HG03025 (cell line): ENCODE measurements around the gene CLCN2.

ENCODE experiments used
- ATAC-seq: cut with Tn5 transposase; IDR thresholded peaks from one replicate; pipeline ENCODE4 v1.9.1; 2021; ENCODE audit warnings: mild to moderate bottlenecking, moderate library complexity; ENCODE audit not compliant: unreplicated experiment, low FRiP score

The CLCN2 gene

GRCh38 chr3:184300378-184300720, 61.1 kb downstream of the CLCN2 start:
- ATAC-seq, result no peak

- no peak for ATAC-seq
Measured at GRCh38 chr3:184299488-184300377, 61.7 kb downstream of the CLCN2 start.

DNA sequence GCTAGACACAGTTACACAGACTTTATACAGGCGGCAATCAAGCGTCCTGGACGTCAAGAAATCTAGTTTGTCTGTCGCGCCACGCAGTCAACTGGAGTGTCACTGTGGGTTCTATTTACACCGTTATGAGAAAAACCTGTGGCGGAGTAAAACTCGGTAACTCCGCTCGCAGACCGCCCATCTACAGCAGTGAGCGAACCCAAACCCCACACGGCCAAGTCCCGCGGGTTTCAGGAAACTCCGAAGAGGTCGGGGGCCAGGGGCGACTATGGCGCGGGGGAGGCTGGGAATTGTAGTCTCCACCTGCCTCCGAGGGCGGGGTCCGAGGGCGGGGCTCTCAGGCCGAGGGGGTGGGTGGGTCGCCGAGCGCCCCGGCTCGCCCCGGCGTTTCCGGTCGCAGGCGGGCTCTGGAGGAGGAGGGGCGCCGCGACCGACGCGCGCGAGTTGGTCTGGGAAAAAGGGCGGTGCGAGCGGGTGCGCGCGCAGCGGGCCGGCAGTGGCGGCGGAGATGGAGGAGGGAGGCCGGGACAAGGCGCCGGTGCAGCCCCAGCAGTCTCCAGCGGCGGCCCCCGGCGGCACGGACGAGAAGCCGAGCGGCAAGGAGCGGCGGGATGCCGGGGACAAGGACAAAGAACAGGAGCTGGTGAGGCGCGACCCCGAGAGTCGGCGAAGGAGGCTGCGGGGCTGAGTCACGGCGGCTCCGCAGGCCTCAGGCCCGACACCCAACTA, 62.5 kb downstream of the CLCN2 start, which contains the start of gene PSMD2:
PSMD2 (plus strand) TSS at position 483 of the 729 bp plus-strand sequence; CDS start at position 509, 26 bp downstream.
- peak; percentile 88 for ATAC-seq

- no peak for ATAC-seq
Measured at GRCh38 chr3:184296616-184297015, 64.8 kb downstream of the CLCN2 start.
